ENCODE results near the gene ZSWIM6. TPM values are rescaled to one million over a fixed set of nuclear protein-coding genes. Genes with fewer than 3 reads are reported as not detected.

Gene ZSWIM6
- polyA plus RNA-seq, 2 donors: 3.6 to 5.4 TPM

DNA sequence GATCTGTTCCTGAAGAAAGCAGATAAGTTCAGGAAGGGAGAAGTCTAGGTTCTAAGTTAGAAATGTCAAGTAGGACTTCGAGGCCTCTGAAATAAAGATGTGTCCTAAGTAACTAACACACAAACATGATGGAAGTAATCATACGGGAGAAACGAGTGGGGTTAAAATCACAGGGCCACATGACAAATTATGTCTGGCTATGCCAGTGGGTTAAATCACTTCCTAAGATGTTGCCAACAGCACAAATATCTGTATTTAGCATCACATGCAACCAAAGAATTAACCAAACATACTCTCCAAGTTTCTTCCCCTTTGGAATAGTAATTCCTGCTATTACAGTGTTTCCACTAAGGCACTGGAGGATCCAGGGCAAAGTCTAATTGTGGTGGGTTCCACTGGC, 13.7 kb upstream of the ZSWIM6 start:
- 66 to 74% methylated on average over 3 of the region's 3 CpGs for WGBS, 2 donors
- no peaks in the 10 kb centered on the region for H3K27me3 ChIP-seq (ENCODE audit: control insufficient read depth in 1 of 2, insufficient read depth in 2 of 2, low read length in 2 of 2)
- H3K36me3 ChIP-seq (ENCODE audit: control insufficient read depth in 2 of 2, insufficient read depth in 2 of 2, low read length in 1 of 2): no peaks in the 10 kb centered on the region
- no peak overlapping the region for H3K4me3 ChIP-seq (ENCODE audit: low read depth in 1 of 2, low read length in 2 of 2)
- H3K27ac ChIP-seq (ENCODE audit: low read depth in 2 of 2, low read length in 1 of 2): no peak overlapping the region
- H3K9me3 ChIP-seq (ENCODE audit: control insufficient read depth in 2 of 2, insufficient read depth in 1 of 2, low read depth in 1 of 2, low read length in 1 of 2): no peaks in the 10 kb centered on the region
- H3K4me1 ChIP-seq (ENCODE audit: control insufficient read depth in 2 of 2, insufficient read depth in 2 of 2, low read length in 1 of 2): peaks cover 2 to 5% of the 10 kb centered on the region in 2 donors

DNA sequence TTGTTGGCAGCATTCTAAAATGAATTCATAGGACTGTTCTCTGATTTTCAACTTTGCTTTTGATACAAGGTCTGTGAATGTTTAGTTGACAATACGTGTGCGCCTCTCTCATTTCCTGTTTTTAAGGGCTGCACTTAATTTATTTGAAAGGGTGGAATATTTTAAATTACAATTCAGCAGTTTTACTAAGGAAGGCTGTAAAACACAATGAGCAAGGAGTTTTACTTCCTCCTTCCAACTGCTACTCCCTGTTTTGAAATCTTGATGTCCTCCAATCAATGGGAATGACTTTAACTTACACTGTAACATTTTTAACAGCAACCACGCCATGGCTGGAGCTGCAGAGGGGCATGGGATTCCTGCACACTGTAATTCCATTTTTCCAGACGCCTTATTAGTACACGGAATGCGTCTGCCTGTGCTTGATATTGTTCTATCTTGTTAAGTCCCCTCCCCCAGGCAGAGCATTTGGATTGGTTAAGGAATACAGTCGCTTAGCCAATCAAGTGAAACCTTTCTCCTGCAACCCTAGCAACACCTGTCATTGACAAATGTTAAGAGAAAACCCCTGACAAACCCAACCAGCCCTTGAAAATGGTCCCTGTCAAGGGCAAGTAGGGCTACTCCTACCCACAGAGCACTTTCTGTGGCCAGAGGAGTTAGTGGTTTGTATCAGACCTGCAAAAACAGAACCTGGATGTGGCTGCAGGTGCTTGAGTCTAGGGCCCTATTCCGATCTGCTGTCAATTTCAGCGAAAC, 12.5 kb upstream of the ZSWIM6 start:
- no peaks in the 10 kb centered on the region for H3K27me3 ChIP-seq (ENCODE audit: control insufficient read depth in 1 of 2, insufficient read depth in 2 of 2, low read length in 2 of 2)
- WGBS, 2 donors: 37 to 48% methylated on average over 9 of the region's 9 CpGs
- H3K27ac ChIP-seq (ENCODE audit: low read depth in 2 of 2, low read length in 1 of 2): peak overlapping the region in 1 of 2 donors; percentile 37
- H3K36me3 ChIP-seq (ENCODE audit: control insufficient read depth in 2 of 2, insufficient read depth in 2 of 2, low read length in 1 of 2): no peaks in the 10 kb centered on the region
- H3K4me1 ChIP-seq (ENCODE audit: control insufficient read depth in 2 of 2, insufficient read depth in 2 of 2, low read length in 1 of 2): peaks cover 2 to 5% of the 10 kb centered on the region in 2 donors
- H3K4me3 ChIP-seq (ENCODE audit: low read depth in 1 of 2, low read length in 2 of 2): no peak overlapping the region
- no peaks in the 10 kb centered on the region for H3K9me3 ChIP-seq (ENCODE audit: control insufficient read depth in 2 of 2, insufficient read depth in 1 of 2, low read depth in 1 of 2, low read length in 1 of 2)

DNA sequence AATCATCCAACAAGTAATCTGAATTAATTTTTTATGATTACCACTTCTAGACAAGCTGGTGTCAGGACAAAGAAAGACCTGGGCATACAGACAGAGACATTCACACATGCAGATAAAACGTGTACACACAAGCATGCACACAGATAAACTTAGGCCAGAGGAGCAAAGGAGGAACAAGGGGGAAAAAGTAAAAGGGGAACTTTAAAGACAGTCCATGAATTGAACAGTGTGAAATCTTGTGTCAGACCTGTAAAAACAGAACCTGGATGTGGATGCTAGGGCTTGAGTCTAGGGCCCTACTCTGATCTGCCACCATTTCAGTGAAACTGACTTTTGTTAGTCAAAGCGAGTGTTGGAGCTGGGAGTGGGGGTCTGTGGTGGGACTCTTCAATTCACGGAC, 11.2 kb upstream of the ZSWIM6 start:
- Histone ChIP-seq H3K4me3 (ENCODE audit: low read depth in 1 of 2, low read length in 2 of 2) (no peak overlapping the region), H3K9me3 (ENCODE audit: control insufficient read depth in 2 of 2, insufficient read depth in 1 of 2, low read depth in 1 of 2, low read length in 1 of 2) (no peaks in the 10 kb centered on the region), H3K36me3 (ENCODE audit: control insufficient read depth in 2 of 2, insufficient read depth in 2 of 2, low read length in 1 of 2) (no peaks in the 10 kb centered on the region), H3K27ac (ENCODE audit: low read depth in 2 of 2, low read length in 1 of 2) (no peak overlapping the region), H3K27me3 (ENCODE audit: control insufficient read depth in 1 of 2, insufficient read depth in 2 of 2, low read length in 2 of 2) (no peaks in the 10 kb centered on the region), H3K4me1 (ENCODE audit: control insufficient read depth in 2 of 2, insufficient read depth in 2 of 2, low read length in 1 of 2) (peaks cover 2 to 5% of the 10 kb centered on the region in 2 donors)
- WGBS, 2 donors: 70 to 72% methylated on average over 3 of the region's 3 CpGs

DNA sequence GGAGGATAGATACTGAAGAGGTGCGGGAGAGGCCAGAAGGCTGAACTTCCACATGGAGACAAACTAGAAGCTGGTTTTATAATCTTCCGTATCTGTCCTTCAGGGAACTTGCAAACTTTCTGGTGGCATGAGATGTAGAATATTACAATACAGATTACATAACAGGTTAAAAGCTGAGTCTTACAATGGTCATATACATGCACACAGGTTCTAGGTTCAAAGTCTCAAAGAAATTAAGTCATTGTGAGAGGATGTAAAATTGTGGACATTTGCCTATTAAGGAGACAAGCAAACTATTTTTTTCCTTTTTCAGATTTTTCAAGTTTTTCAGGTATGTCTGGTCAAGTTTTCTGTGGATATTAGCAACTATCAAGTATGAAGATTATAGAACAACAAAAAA, 10.4 kb upstream of the ZSWIM6 start:
- H3K27me3 ChIP-seq (ENCODE audit: control insufficient read depth in 1 of 2, insufficient read depth in 2 of 2, low read length in 2 of 2): no peaks in the 10 kb centered on the region
- WGBS, 2 donors: 81 to 97% methylated on average over 2 of the region's 2 CpGs

DNA sequence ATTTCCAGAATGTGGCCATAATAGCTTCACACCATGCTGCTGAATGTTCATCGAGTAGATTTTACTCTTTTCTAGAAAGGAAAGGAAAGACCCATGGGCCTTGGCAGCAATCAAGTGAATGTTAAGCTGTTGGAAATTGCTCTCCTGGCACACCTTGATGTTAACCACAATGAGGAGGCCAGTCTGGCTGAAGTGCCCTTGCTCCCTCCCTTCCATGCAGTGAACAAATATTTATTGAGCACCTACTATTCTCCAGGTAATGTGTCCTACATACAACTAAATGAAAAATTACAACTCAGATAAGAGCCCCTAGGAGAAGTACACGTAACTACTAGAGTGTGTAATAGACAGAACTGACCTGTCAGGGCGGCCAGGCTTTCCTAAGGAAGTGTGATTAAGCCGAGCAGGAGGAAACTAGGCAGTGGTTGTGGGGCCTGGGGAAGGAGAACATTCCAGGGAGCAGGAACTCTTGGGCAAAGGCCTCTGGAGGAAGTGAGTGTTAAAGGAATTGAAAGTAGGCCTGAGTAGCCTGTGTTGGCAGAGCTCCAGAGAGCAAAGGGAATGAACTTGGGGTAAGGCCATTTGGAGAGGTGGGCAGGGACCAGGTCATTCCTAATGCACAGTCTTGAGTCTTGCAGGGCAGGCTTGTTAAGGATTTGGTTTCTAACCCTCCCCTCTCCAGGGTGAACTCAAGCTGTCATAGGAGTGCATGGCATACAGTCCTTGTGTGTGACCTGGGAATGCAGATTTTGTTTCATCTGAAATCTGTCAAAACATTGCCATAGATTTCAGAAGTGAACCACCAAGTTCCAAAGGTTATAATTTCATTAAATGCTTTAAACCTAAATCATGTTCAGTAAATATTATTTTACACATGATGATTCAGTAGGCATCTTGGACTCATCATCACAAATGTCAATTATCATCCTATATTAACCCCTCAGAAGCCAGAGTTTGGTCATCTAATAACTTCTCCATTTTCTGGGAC, 9.0 kb upstream of the ZSWIM6 start:
- WGBS, 2 donors: 71 to 75% methylated on average over 4 of the region's 4 CpGs
- peak overlapping the region in 1 of 2 donors; percentile 0 for H3K27ac ChIP-seq (ENCODE audit: low read depth in 2 of 2, low read length in 1 of 2)

More for the DNA sequence above, 10.4 kb upstream of the ZSWIM6 start:
- Histone ChIP-seq H3K4me1 (ENCODE audit: control insufficient read depth in 2 of 2, insufficient read depth in 2 of 2, low read length in 1 of 2) (peaks cover 2 to 5% of the 10 kb centered on the region in 2 donors), H3K36me3 (ENCODE audit: control insufficient read depth in 2 of 2, insufficient read depth in 2 of 2, low read length in 1 of 2) (no peaks in the 10 kb centered on the region), H3K9me3 (ENCODE audit: control insufficient read depth in 2 of 2, insufficient read depth in 1 of 2, low read depth in 1 of 2, low read length in 1 of 2) (no peaks in the 10 kb centered on the region), H3K27ac (ENCODE audit: low read depth in 2 of 2, low read length in 1 of 2) (no peak overlapping the region), H3K4me3 (ENCODE audit: low read depth in 1 of 2, low read length in 2 of 2) (no peak overlapping the region)

DNA sequence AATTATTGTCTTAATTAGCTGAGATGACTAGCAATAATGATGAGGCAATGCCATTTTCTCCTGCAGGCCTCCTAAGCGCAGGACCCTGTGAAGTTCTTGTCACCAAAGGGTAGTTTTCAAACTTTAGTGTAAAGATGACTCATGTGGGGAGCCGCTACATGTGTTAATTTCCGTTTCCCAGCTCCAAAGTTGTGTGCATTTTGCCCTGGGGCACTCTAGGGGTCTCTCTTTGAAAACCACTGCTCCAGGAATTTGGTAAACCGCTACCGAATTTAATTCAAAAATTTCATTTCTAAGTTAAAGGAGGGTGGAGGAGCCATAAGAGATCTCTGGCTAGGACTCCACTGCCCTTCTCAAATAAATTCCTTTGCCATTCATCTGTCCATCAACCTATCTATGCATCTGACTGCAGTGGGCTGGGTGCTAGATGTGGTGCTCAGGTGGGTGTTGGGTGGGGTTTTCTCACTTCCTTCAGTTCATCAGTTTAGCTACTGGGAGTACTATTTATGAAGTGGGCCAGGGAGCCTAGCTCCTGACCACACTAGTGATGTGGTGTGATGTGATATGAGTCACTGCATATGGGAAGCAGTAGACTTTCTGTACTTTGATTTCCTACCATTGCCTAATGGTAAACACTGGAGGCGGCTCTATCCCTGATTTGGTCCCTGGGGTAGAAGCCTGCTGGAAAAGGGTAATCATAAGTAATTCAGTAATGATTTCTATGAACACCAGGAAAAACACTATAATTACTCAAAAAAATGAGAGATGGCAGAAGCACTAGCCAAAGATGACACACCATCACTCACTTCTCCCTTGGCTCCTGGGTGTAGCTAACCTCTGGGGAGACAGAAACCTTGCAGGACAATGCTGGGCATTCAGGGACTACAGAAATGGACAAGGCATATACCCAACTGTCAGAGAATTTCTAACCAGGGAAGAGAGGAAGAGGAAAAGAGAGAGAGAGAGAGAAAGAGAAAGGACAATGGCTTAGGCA, 4.0 kb upstream of the ZSWIM6 start:
- H3K4me1 ChIP-seq (ENCODE audit: control insufficient read depth in 2 of 2, insufficient read depth in 2 of 2, low read length in 1 of 2): peaks cover 2 to 4% of the 10 kb centered on the region in 2 donors
- H3K4me3 ChIP-seq (ENCODE audit: low read depth in 1 of 2, low read length in 2 of 2): no peak overlapping the region
- WGBS, 2 donors: 74 to 82% methylated on average over 6 of the region's 6 CpGs
- no peaks in the 10 kb centered on the region for H3K27me3 ChIP-seq (ENCODE audit: control insufficient read depth in 1 of 2, insufficient read depth in 2 of 2, low read length in 2 of 2)
- no peaks in the 10 kb centered on the region for H3K36me3 ChIP-seq (ENCODE audit: control insufficient read depth in 2 of 2, insufficient read depth in 2 of 2, low read length in 1 of 2)
- H3K9me3 ChIP-seq (ENCODE audit: control insufficient read depth in 2 of 2, insufficient read depth in 1 of 2, low read depth in 1 of 2, low read length in 1 of 2): no peaks in the 10 kb centered on the region
- no peak overlapping the region for H3K27ac ChIP-seq (ENCODE audit: low read depth in 2 of 2, low read length in 1 of 2)

More for the DNA sequence above, 9.0 kb upstream of the ZSWIM6 start:
- no peaks in the 10 kb centered on the region for H3K36me3 ChIP-seq (ENCODE audit: control insufficient read depth in 2 of 2, insufficient read depth in 2 of 2, low read length in 1 of 2)
- no peaks in the 10 kb centered on the region for H3K9me3 ChIP-seq (ENCODE audit: control insufficient read depth in 2 of 2, insufficient read depth in 1 of 2, low read depth in 1 of 2, low read length in 1 of 2)
- H3K4me1 ChIP-seq (ENCODE audit: control insufficient read depth in 2 of 2, insufficient read depth in 2 of 2, low read length in 1 of 2): peaks cover 2 to 5% of the 10 kb centered on the region in 2 donors
- no peaks in the 10 kb centered on the region for H3K27me3 ChIP-seq (ENCODE audit: control insufficient read depth in 1 of 2, insufficient read depth in 2 of 2, low read length in 2 of 2)
- no peak overlapping the region for H3K4me3 ChIP-seq (ENCODE audit: low read depth in 1 of 2, low read length in 2 of 2)

DNA sequence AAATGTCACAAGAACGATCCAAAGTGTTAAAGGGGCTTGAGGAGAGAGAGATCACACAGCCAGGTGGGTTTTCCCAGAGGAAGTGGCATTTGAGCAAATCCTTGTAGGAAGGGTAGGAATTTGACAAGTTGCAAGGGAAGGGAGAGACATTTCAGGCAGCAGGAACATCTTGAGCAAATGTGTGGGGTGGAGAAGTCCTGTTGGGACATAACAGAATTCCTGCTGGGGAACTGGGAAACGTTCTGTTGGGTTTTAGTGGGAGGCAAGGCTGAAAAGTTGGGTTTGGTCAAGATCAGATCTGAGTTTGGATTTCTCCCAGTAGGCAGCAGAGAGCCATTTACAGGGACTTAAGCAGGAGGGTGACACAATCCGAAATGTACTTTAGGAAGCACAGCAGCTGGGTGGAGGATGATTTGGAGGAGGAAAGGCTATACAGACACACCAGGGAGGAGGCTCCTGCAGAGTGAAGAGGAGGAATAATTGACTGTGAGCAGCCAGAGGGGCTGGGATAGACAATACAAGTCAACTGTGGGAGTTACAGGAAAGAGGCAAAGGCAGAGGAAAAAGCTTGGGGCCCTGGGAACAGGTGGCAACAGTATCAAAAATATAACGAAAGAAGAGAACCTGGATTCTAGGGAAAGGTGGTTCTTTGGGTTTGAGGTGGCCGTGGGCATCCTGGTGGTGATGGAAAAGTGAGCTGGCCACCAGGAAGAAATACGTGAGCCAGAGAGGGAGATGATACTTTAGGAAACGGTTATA, 3.1 kb upstream of the ZSWIM6 start:
- Histone ChIP-seq H3K36me3 (ENCODE audit: control insufficient read depth in 2 of 2, insufficient read depth in 2 of 2, low read length in 1 of 2) (no peaks in the 10 kb centered on the region), H3K27ac (ENCODE audit: low read depth in 2 of 2, low read length in 1 of 2) (peak overlapping the region in 1 of 2 donors; percentile 26), H3K4me3 (ENCODE audit: low read depth in 1 of 2, low read length in 2 of 2) (no peak overlapping the region), H3K4me1 (ENCODE audit: control insufficient read depth in 2 of 2, insufficient read depth in 2 of 2, low read length in 1 of 2) (peaks cover 0 to 4% of the 10 kb centered on the region in 2 donors), H3K9me3 (ENCODE audit: control insufficient read depth in 2 of 2, insufficient read depth in 1 of 2, low read depth in 1 of 2, low read length in 1 of 2) (no peaks in the 10 kb centered on the region), H3K27me3 (ENCODE audit: control insufficient read depth in 1 of 2, insufficient read depth in 2 of 2, low read length in 2 of 2) (no peaks in the 10 kb centered on the region)
- WGBS, 2 donors: 65 to 69% methylated on average over 7 of the region's 7 CpGs

DNA sequence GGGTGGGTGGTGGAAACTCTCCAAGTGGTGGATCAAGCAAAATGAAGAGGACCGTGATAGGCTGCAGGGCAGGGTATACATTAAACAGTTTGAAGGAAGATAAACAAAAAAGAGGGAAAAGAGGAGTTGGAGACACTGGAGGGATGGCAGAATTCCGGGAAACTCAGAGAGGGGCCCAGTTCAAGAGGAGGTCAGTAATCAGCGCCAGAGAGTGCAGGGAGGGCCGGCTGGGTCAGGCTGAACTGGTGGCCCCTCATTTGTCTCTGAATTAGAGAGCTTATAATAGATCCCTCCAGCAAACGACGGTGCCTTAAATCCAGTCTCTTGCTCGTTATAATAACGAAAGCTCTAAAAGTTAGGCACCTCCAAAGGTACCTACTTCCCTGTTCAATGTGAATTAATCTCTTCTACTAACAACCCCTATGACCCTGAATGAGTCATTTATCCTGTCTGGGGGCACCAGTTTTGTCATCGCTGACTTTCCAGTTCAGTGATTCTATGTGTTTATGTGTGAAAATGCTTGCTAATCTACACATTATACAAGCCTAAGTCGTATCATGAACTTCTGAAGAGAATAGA, 2.4 kb upstream of the ZSWIM6 start:
- H3K9me3 ChIP-seq (ENCODE audit: control insufficient read depth in 2 of 2, insufficient read depth in 1 of 2, low read depth in 1 of 2, low read length in 1 of 2): no peaks in the 10 kb centered on the region
- peaks cover 0 to 4% of the 10 kb centered on the region in 2 donors for H3K4me1 ChIP-seq (ENCODE audit: control insufficient read depth in 2 of 2, insufficient read depth in 2 of 2, low read length in 1 of 2)
- H3K36me3 ChIP-seq (ENCODE audit: control insufficient read depth in 2 of 2, insufficient read depth in 2 of 2, low read length in 1 of 2): no peaks in the 10 kb centered on the region
- peak overlapping the region in 1 of 2 donors; percentile 69 for H3K4me3 ChIP-seq (ENCODE audit: low read depth in 1 of 2, low read length in 2 of 2)
- H3K27me3 ChIP-seq (ENCODE audit: control insufficient read depth in 1 of 2, insufficient read depth in 2 of 2, low read length in 2 of 2): no peaks in the 10 kb centered on the region
- peak overlapping the region; percentile 29 to 71 for H3K27ac ChIP-seq (ENCODE audit: low read depth in 2 of 2, low read length in 1 of 2)
- 28 to 43% methylated on average over 10 of the region's 10 CpGs for WGBS, 2 donors
